ENCODE measurements around the gene PRKRA.

- TF ChIP-seq CTCF (IDR thresholded peaks at IDR 0.05; ENCODE audit: insufficient read depth, low read length, poor library complexity, severe bottlenecking): no peak
- TF ChIP-seq EZH2phosphoT487 (conservative IDR thresholded peaks at IDR 0.05; ENCODE audit: low read length): no peak
Measured at GRCh38 chr2:178428396-178428806, 22.6 kb downstream of the PRKRA start.
